Measurements from ENCODE around the gene NFKBIE.

- no peak for TF ChIP-seq POLR2A (IDR thresholded peaks at IDR 0.05)
- TF ChIP-seq CTCF (IDR thresholded peaks at IDR 0.05) = no peak
- TF ChIP-seq POLR2AphosphoS5 (IDR thresholded peaks at IDR 0.05) = no peak
Measured at GRCh38 chr6:44263354-44264100, 1.8 kb downstream of the NFKBIE start.
